ENCODE results near the gene TPRX2.

GRCh38 chr19:47890865-47891621 lies 32.0 kb downstream of the TPRX2 start:
- TF ChIP-seq CTCF (IDR thresholded peaks at IDR 0.05) (no peak), POLR2A (IDR thresholded peaks at IDR 0.05) (no peak)

All from uterus (tissue), 2 donors.